Colonic mucosa (tissue), 4 donors: ENCODE results near the gene CENPA. TPM values are rescaled to one million over a fixed set of nuclear protein-coding genes. Genes with fewer than 3 reads are reported as not detected.

Experiments
- DNase-seq: peaks from one replicate; pipeline ENCODE4 v3.0.0-alpha.2; 2020
- H3K27ac ChIP-seq: fragments of 200-600 bp; one replicate; pipeline ENCODE4 v1.8.0; 2021
- H3K27me3 ChIP-seq: fragments of 200-600 bp; one replicate; pipeline ENCODE4 v1.8.0; 2021
- H3K36me3 ChIP-seq: fragments of 200-600 bp; one replicate; pipeline ENCODE4 v1.8.0; 2021
- H3K4me1 ChIP-seq: fragments of 200-600 bp; one replicate; pipeline ENCODE4 v1.8.0; 2021; ENCODE audit warnings: mild to moderate bottlenecking
- H3K4me3 ChIP-seq: fragments of 200-600 bp; one replicate; pipeline ENCODE4 v1.8.0; 2021
- H3K9ac ChIP-seq, 2 donors: one replicate each; pipeline ENCODE4 v1.7.0; 2013; ENCODE audit warnings: control low read depth in 2 of 2, low read depth in 2 of 2, low read length in 2 of 2
- H3K9me3 ChIP-seq: fragments of 200-600 bp; one replicate; pipeline ENCODE4 v1.8.0; 2021
- intact Hi-C: fragments of 100-400 bp; cut with DNase I; formaldehyde crosslinking; loops from one replicate; pipeline ENCODE4 v1.14.1; 2022
- total RNA-seq, 2 donors: library from RNA; stranded (reverse); fragmentation: NEBNext Ultra II Directional in 1 of 2; extraction: Animal tissue kit (Norgen Biotek cat#: 25700) in 1 of 2; gene quantifications; one replicate each; pipeline ENCODE4 v1.2.1, GENCODE V29; 2021
- TF ChIP-seq, protein P1 (sequence below): fragments of 200-600 bp; IDR thresholded peaks from one replicate; pipeline ENCODE4 v1.8.0; 2022; ENCODE audit warnings: antibody characterized with exemption, mild to moderate bottlenecking
- donor health status: healthy.
- donor health status: DM: no; HTN: no; CAD: no.
- donor health status: DM: no; HTN: no; CAD: no.

The CENPA gene
- total RNA-seq, 2 donors from 2014 or later, result 6.5 to 22.7 TPM

DNA sequence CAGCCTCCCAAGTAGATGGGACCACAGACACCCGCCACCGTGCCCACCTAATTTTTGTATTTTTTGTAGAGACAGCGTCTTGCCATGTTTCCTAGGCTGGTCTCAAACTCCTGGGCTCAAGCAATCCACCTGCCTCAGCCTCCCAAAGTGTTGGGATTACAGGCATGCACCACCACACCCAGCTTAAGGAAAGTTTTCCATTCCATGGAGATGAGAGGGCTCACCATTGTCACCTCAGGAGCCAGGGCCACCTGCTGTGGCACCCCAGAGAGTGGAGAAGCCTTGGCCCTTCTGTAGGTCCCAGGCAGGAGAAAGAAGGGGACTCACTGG lies 17.1 kb upstream of the CENPA start:
- no peak for DNase-seq
- peaks cover 29% of the 10 kb centered on the region for H3K4me1 ChIP-seq
- TF ChIP-seq, protein P1, sequence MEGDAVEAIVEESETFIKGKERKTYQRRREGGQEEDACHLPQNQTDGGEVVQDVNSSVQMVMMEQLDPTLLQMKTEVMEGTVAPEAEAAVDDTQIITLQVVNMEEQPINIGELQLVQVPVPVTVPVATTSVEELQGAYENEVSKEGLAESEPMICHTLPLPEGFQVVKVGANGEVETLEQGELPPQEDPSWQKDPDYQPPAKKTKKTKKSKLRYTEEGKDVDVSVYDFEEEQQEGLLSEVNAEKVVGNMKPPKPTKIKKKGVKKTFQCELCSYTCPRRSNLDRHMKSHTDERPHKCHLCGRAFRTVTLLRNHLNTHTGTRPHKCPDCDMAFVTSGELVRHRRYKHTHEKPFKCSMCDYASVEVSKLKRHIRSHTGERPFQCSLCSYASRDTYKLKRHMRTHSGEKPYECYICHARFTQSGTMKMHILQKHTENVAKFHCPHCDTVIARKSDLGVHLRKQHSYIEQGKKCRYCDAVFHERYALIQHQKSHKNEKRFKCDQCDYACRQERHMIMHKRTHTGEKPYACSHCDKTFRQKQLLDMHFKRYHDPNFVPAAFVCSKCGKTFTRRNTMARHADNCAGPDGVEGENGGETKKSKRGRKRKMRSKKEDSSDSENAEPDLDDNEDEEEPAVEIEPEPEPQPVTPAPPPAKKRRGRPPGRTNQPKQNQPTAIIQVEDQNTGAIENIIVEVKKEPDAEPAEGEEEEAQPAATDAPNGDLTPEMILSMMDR, result no peak
- no peaks in the 10 kb centered on the region for H3K36me3 ChIP-seq
- no peak overlapping the region for H3K27ac ChIP-seq
- H3K27me3 ChIP-seq, result no peaks in the 10 kb centered on the region
- intact Hi-C loops, result no loop called here
- H3K4me3 ChIP-seq, result no peak overlapping the region
- H3K9me3 ChIP-seq, result no peaks in the 10 kb centered on the region
- no peak overlapping the region for H3K9ac ChIP-seq

DNA sequence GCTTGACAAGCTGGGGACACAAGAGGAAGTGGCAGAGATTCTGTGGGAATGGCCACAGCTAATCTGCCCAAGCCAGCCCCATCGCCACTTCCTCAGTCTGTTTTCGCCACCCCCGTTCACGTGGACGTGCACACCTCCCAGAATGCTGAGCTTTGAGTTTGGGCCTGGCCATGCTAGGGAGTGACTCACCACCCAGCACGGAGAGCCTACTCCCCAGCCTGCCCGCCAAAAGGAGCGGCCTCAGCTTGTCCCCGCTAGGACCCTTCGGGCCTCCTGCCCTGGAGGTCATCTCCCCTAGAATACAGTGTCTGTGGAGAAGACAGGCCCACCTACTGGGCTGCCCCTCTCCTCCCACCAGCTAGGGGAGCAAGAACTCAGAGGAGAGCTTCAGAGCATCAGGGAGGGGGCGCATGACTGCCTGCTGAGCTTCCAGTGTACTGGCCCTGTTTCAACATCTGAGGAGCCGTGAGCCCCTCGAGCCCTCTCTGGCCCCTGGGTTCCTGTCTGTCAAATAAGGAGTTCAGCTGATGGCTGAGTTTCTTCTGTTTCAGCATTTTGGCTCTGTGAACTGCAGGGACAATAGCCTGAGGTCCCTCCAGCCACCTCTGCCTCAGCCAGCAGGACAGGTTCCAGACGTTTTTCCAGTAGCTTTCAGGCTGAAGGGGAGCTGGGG lies 16.6 kb upstream of the CENPA start:
- Histone ChIP-seq H3K36me3 (no peaks in the 10 kb centered on the region), H3K4me1 (peaks cover 29% of the 10 kb centered on the region), H3K9ac (no peak overlapping the region), H3K9me3 (no peaks in the 10 kb centered on the region), H3K4me3 (no peak overlapping the region), H3K27ac (peak overlapping the region; percentile 49), H3K27me3 (no peaks in the 10 kb centered on the region)
- TF ChIP-seq, protein P1, result no peak
- intact Hi-C loops, result no loop called here
- DNase-seq, result peak; percentile 70

DNA sequence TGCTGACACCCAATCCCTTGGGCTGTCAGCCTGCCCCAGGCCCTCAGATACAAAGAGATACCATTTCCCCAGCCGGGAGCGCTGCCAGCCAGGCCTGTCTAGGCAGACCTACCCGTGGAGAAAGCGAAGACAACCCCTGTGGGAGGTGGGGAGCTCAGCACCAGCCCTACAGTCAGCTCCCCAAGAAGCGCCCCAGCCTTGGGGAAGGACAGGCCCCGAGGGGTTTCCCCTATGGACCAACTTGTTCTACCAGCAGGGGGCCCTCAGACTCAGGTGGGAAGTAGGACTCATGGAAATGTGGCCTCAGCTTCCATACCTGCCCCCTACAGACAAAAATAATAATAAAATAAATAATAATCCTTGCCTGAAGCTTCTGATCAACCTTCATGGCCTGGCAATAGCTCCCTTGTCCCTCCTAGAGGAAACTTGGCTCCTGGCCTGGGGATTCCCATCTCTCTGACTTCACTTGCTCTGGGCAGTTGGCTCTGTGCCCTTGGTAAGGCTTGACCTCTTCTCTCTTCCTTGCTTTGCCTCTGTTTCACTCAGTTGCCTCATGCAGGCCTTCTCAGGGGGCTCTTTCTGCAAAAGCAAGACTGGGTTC lies 14.8 kb upstream of the CENPA start:
- intact Hi-C loops, result no loop called here
- Histone ChIP-seq H3K36me3 (no peaks in the 10 kb centered on the region), H3K27me3 (no peaks in the 10 kb centered on the region), H3K4me3 (no peak overlapping the region), H3K4me1 (peaks cover 21% of the 10 kb centered on the region), H3K27ac (peak overlapping the region; percentile 28), H3K9me3 (no peaks in the 10 kb centered on the region), H3K9ac (no peak overlapping the region)
- DNase-seq, result peak; percentile 72
- TF ChIP-seq, protein P1, result no peak

DNA sequence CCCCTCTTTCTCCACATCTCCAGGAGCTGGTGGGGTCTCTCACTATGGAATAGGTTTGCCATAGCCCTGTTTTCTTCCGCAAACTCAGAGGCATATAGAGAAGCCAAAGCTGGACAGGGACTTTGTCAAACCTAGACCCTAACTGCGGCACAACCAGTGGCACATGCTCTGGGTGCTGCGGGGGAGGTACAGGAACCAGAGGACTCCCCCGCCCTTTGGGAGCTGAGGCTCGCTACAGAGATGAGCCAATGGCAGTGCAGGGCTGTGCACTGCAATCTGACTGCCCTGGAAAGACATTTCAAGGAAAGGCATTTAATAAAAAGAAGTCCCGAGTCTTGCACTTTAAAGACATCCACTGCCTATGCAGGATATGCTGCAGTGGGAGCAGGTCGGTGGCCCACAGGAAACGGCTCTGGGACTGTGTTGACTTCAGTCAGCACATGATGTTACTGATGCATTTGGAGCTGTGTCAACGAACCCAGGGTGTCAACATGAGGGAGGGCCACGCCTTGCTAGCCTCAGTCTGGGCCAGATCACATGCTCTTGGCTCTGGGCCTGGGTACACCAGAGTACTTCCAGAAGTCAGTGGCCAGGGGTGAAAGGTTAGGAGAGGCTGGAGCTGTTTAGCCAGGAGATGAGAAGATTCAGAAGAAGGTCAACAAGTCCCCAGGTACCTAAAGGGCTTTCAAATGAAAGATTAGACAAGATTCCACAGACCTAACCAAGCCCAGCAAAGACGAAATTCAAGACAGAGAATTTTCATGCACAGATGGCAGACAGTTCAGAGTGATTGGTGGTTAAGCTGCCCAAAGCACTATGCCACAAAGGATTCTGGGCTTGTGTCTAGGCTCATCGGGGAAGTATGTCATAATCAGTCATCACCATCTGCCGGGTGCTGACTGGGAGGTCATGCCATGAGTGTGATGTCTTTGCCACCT lies 13.5 kb upstream of the CENPA start:
- H3K4me3 ChIP-seq, result no peak overlapping the region
- DNase-seq, result peak; percentile 94
- no peaks in the 10 kb centered on the region for H3K27me3 ChIP-seq
- TF ChIP-seq, protein P1, result no peak
- no peak overlapping the region for H3K9ac ChIP-seq
- no peaks in the 10 kb centered on the region for H3K36me3 ChIP-seq
- peaks cover 21% of the 10 kb centered on the region for H3K4me1 ChIP-seq
- intact Hi-C loops, result no loop called here
- H3K9me3 ChIP-seq, result no peaks in the 10 kb centered on the region
- H3K27ac ChIP-seq, result peak overlapping the region; percentile 28

DNA sequence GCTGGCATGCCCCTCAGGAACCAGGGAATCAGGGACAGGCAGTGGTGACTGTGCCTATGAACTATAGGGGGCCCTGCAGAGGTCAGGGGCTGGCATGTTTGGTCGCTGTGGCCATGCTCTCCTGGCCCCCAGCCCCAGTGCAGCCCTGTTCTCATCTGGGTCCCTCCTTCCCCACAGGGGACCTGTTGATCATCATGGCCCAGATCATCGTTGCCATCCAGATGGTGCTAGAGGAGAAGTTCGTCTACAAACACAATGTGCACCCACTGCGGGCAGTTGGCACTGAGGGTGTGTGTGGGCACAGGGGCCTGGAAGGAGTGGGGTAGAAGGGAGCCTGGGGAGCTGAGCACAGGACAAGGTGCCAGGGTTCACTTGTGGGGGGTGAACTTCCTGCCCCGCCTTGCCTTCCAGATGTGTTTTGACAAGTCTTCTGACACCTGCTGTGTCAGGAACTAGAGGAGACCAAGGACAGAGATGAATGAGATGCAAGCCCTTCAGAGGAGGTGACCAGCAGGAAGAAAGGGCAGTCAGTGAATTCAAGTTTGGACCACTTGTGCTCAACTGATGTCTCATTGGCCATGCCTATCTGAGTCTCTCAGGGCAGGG lies 9.6 kb upstream of the CENPA start:
- intact Hi-C loops, result no loop called here
- H3K36me3 ChIP-seq, result no peaks in the 10 kb centered on the region
- TF ChIP-seq, protein P1, result no peak
- H3K9me3 ChIP-seq, result no peaks in the 10 kb centered on the region
- H3K4me1 ChIP-seq, result peaks cover 19% of the 10 kb centered on the region
- no peaks in the 10 kb centered on the region for H3K27me3 ChIP-seq
- no peak overlapping the region for H3K4me3 ChIP-seq
- no peak for DNase-seq
- H3K27ac ChIP-seq, result no peak overlapping the region
- no peak overlapping the region for H3K9ac ChIP-seq
